HepG2 (cell line): ENCODE results near the gene BRAF. TPM values are rescaled to one million over a fixed set of nuclear protein-coding genes. Genes with fewer than 3 reads are reported as not detected.

Source experiments
- CBFB ChIP-seq: sonication (generic); formaldehyde crosslinking; IDR thresholded peaks from 2 replicates; pipeline ENCODE4 v1.4.0; 2020; ENCODE audit warnings: missing genetic modification reagents
- EED ChIP-seq: sonication (generic); formaldehyde crosslinking; IDR thresholded peaks from 2 replicates; pipeline ENCODE4 v1.5.0; 2020; ENCODE audit warnings: mild to moderate bottlenecking, missing genetic modification reagents
- HNRNPL ChIP-seq: fragments of 200-400 bp; formaldehyde crosslinking; IDR thresholded peaks from 2 replicates; pipeline ENCODE4 v1.6.1; 2017; ENCODE audit warnings: mild to moderate bottlenecking, low read depth, low read length
- MXD4 ChIP-seq: IDR thresholded peaks from 2 replicates; pipeline ENCODE4 v1.6.1; 2016; ENCODE audit warnings: mild to moderate bottlenecking, missing biosample characterization, missing genetic modification reagents
- NFKBIZ ChIP-seq: IDR thresholded peaks from 2 replicates; pipeline ENCODE4 v1.6.1; 2018; ENCODE audit warnings: missing genetic modification reagents, missing compliant biosample characterization
- SAP130 ChIP-seq: IDR thresholded peaks from 2 replicates; pipeline ENCODE4 v1.6.1; 2016; ENCODE audit warnings: low read depth
- ZBTB21 ChIP-seq: sonication (generic); formaldehyde crosslinking; IDR thresholded peaks from 2 replicates; pipeline ENCODE4 v1.4.0; 2020; ENCODE audit warnings: missing genetic modification reagents
- ZC3H13 ChIP-seq: sonication (generic); formaldehyde crosslinking; IDR thresholded peaks from 2 replicates; pipeline ENCODE4 v1.8.1; 2023; ENCODE audit warnings: mild to moderate bottlenecking, missing genetic modification reagents, moderate library complexity
- ZNF552 ChIP-seq: sonication (generic); formaldehyde crosslinking; IDR thresholded peaks from 2 replicates; pipeline ENCODE4 v1.9.0; 2022; ENCODE audit warnings: missing genetic modification reagents, mild to moderate bottlenecking, borderline replicate concordance
- ZNF557 ChIP-seq: sonication (generic); formaldehyde crosslinking; IDR thresholded peaks from 2 replicates; pipeline ENCODE4 v1.4.0; 2020; ENCODE audit warnings: missing genetic modification reagents
- ZNF652 ChIP-seq: IDR thresholded peaks from 2 replicates; pipeline ENCODE4 v1.6.1; 2016; ENCODE audit warnings: low read depth, borderline replicate concordance
- ZNF776 ChIP-seq: sonication (generic); formaldehyde crosslinking; IDR thresholded peaks from 2 replicates; pipeline ENCODE4 v1.4.0; 2020; ENCODE audit warnings: mild to moderate bottlenecking, missing genetic modification reagents
- ZSCAN25 ChIP-seq: sonication (generic); formaldehyde crosslinking; IDR thresholded peaks from 2 replicates; pipeline ENCODE4 v1.8.0; 2022; ENCODE audit warnings: mild to moderate bottlenecking, missing genetic modification reagents
- polyA plus RNA-seq, 8 experiments: library from polyadenylated mRNA; depleted of rRNA in 3 of 8; stranded (reverse) in 7 of 8; unstranded in 1 of 8; fragments of >200 nt; fragmentation: Illumina TruSeq in 4 of 8; extraction: Trizol in 4 of 8; gene quantifications; 2 replicates each; pipeline versions ENCODE4 v1.2.1 to v1.2.3, GENCODE V29; 2011 to 2016; ENCODE audit warnings: low read depth in 4 of 8, missing spikeins in 1 of 8, mixed read lengths in 1 of 8; ENCODE audit not compliant: insufficient read depth in 1 of 8
- total RNA-seq, 5 experiments: library from RNA; depleted of rRNA; stranded (reverse); fragments of >200 nt; fragmentation: Illumina TruSeq; extraction: Trizol; gene quantifications; 2 replicates each; pipeline ENCODE4 v1.2.3, GENCODE V29; 2016; ENCODE audit warnings: low read depth in 1 of 5
- TF ChIP-seq, protein P1 (sequence below): sonication (generic); formaldehyde crosslinking; IDR thresholded peaks from 2 replicates; pipeline ENCODE4 v1.4.0; 2020; ENCODE audit warnings: missing genetic modification reagents, borderline replicate concordance
- TF ChIP-seq, protein P2 (sequence below): IDR thresholded peaks from 2 replicates; pipeline ENCODE4 v1.6.1; 2016; ENCODE audit warnings: control low read depth
- TF ChIP-seq, protein P3 (sequence below): sonication (generic); formaldehyde crosslinking; IDR thresholded peaks from 2 replicates; pipeline ENCODE4 v1.9.0; 2022; ENCODE audit warnings: missing genetic modification reagents, mild to moderate bottlenecking, borderline replicate concordance
- TF ChIP-seq, protein P4 (sequence below): sonication (generic); formaldehyde crosslinking; IDR thresholded peaks from 2 replicates; pipeline ENCODE4 v1.4.0; 2020; ENCODE audit warnings: missing genetic modification reagents, borderline replicate concordance
- TF ChIP-seq, protein P5 (sequence below): sonication (generic); formaldehyde crosslinking; IDR thresholded peaks from 2 replicates; pipeline ENCODE4 v1.8.0; 2022; ENCODE audit warnings: mild to moderate bottlenecking, missing genetic modification reagents, borderline replicate concordance
- TF ChIP-seq, protein P6 (sequence below): sonication (generic); formaldehyde crosslinking; IDR thresholded peaks from 2 replicates; pipeline ENCODE4 v1.4.0; 2020; ENCODE audit warnings: missing genetic modification reagents

BRAF gene
- total and polyA plus RNA-seq, 2 of the 13 experiments (the other 11 are each of a cell fraction or from before 2014, with no cell fraction given), result 12.5 to 13.4 TPM

DNA sequence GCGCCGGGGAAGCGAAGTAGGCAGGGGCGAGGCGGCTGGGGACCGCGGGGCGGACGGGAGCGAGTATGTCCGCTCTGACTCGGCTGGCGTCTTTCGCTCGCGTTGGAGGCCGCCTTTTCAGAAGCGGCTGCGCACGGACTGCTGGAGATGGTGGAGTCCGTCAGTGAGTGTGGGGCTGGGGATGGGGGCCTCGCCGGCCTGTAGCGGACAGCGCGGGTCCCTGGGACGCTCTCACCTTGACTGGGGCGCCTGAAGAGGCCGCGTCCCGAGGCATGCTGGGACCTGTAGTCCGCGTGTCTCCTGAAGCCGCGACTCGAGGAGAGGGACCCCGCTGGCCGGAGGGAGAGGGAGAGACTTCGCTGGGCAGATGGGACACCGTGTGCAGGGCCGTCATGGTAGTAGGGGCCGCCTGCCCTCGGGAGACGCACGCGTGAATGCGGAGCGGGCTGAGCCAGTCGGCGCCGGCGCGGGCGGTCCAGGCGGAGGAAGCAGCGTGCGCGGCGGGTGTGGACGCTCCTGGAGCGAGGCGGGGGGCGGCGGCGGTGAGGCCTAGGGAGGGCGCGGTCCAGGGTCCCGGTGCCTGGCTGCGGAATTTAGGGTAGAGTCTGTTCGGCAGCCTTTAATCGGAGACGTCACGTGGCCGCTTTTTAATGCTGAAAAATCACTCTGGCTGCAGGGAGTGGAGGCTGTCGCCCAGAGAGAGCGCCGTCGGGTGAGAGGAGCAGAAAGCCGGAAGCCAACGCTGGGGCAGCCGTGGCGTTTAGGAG is 227.9 kb downstream of the BRAF start, which contains the start of gene NDUFB2 (continued):
- TF ChIP-seq, protein P1, sequence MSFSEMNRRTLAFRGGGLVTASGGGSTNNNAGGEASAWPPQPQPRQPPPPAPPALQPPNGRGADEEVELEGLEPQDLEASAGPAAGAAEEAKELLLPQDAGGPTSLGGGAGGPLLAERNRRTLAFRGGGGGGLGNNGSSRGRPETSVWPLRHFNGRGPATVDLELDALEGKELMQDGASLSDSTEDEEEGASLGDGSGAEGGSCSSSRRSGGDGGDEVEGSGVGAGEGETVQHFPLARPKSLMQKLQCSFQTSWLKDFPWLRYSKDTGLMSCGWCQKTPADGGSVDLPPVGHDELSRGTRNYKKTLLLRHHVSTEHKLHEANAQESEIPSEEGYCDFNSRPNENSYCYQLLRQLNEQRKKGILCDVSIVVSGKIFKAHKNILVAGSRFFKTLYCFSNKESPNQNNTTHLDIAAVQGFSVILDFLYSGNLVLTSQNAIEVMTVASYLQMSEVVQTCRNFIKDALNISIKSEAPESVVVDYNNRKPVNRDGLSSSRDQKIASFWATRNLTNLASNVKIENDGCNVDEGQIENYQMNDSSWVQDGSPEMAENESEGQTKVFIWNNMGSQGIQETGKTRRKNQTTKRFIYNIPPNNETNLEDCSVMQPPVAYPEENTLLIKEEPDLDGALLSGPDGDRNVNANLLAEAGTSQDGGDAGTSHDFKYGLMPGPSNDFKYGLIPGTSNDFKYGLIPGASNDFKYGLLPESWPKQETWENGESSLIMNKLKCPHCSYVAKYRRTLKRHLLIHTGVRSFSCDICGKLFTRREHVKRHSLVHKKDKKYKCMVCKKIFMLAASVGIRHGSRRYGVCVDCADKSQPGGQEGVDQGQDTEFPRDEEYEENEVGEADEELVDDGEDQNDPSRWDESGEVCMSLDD (CRISPR knock-in tag), result peak; percentile 43; the same call in 1 of the 2 replicates
- TF ChIP-seq SAP130 (CRISPR knock-in tag), result peak; percentile 70
- no peak for TF ChIP-seq HNRNPL
- TF ChIP-seq CBFB (CRISPR knock-in tag), result peak; percentile 77
- TF ChIP-seq, protein P2, sequence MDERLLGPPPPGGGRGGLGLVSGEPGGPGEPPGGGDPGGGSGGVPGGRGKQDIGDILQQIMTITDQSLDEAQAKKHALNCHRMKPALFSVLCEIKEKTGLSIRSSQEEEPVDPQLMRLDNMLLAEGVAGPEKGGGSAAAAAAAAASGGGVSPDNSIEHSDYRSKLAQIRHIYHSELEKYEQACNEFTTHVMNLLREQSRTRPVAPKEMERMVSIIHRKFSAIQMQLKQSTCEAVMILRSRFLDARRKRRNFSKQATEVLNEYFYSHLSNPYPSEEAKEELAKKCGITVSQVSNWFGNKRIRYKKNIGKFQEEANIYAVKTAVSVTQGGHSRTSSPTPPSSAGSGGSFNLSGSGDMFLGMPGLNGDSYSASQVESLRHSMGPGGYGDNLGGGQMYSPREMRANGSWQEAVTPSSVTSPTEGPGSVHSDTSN (CRISPR knock-in tag), result no peak
- TF ChIP-seq, protein P3, sequence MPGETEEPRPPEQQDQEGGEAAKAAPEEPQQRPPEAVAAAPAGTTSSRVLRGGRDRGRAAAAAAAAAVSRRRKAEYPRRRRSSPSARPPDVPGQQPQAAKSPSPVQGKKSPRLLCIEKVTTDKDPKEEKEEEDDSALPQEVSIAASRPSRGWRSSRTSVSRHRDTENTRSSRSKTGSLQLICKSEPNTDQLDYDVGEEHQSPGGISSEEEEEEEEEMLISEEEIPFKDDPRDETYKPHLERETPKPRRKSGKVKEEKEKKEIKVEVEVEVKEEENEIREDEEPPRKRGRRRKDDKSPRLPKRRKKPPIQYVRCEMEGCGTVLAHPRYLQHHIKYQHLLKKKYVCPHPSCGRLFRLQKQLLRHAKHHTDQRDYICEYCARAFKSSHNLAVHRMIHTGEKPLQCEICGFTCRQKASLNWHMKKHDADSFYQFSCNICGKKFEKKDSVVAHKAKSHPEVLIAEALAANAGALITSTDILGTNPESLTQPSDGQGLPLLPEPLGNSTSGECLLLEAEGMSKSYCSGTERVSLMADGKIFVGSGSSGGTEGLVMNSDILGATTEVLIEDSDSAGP (CRISPR knock-in tag), result peak; percentile 92
- no peak for TF ChIP-seq NFKBIZ (CRISPR knock-in tag)
- no peak for TF ChIP-seq ZNF557 (CRISPR knock-in tag)
- no peak for TF ChIP-seq ZNF652 (CRISPR knock-in tag)
- TF ChIP-seq ZC3H13 (CRISPR knock-in tag), result peak; percentile 86; the same call in 1 of the 2 replicates
- TF ChIP-seq ZNF776 (CRISPR knock-in tag), result no peak
- TF ChIP-seq, protein P4, sequence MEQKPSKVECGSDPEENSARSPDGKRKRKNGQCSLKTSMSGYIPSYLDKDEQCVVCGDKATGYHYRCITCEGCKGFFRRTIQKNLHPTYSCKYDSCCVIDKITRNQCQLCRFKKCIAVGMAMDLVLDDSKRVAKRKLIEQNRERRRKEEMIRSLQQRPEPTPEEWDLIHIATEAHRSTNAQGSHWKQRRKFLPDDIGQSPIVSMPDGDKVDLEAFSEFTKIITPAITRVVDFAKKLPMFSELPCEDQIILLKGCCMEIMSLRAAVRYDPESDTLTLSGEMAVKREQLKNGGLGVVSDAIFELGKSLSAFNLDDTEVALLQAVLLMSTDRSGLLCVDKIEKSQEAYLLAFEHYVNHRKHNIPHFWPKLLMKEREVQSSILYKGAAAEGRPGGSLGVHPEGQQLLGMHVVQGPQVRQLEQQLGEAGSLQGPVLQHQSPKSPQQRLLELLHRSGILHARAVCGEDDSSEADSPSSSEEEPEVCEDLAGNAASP, result peak; percentile 29; the same call in 1 of the 2 replicates
- no peak for TF ChIP-seq ZNF552 (CRISPR knock-in tag)
- TF ChIP-seq, protein P5, sequence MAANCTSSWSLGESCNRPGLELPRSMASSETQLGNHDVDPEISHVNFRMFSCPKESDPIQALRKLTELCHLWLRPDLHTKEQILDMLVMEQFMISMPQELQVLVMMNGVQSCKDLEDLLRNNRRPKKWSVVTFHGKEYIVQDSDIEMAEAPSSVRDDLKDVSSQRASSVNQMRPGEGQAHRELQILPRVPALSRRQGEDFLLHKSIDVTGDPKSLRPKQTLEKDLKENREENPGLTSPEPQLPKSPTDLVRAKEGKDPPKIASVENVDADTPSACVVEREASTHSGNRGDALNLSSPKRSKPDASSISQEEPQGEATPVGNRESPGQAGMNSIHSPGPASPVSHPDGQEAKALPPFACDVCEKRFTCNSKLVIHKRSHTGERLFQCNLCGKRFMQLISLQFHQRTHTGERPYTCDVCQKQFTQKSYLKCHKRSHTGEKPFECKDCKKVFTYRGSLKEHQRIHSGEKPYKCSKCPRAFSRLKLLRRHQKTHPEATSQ (CRISPR knock-in tag), result peak; percentile 85; the same call in 1 of the 2 replicates
- TF ChIP-seq ZSCAN25 (CRISPR knock-in tag), result peak; percentile 98
- TF ChIP-seq ZBTB21, result peak; percentile 76; the same call in 1 of the 2 replicates
- peak; percentile 84 for TF ChIP-seq MXD4
- TF ChIP-seq, protein P6, sequence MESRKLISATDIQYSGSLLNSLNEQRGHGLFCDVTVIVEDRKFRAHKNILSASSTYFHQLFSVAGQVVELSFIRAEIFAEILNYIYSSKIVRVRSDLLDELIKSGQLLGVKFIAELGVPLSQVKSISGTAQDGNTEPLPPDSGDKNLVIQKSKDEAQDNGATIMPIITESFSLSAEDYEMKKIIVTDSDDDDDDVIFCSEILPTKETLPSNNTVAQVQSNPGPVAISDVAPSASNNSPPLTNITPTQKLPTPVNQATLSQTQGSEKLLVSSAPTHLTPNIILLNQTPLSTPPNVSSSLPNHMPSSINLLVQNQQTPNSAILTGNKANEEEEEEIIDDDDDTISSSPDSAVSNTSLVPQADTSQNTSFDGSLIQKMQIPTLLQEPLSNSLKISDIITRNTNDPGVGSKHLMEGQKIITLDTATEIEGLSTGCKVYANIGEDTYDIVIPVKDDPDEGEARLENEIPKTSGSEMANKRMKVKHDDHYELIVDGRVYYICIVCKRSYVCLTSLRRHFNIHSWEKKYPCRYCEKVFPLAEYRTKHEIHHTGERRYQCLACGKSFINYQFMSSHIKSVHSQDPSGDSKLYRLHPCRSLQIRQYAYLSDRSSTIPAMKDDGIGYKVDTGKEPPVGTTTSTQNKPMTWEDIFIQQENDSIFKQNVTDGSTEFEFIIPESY (CRISPR knock-in tag), result no peak
- no peak for TF ChIP-seq EED
